HUES64 (cell line): ENCODE measurements around the gene MRPL1.
"Not testable (repeated sequence)": the region's sequence is repeated elsewhere in the genome, so short reads cannot be mapped to it uniquely, and the experiment has no call there.

Experiments used
- H3K27ac ChIP-seq: 2 replicates; pipeline ENCODE4 v1.7.0; 2013; ENCODE audit warnings: low read depth, low read length, inconsistent platforms
- H3K27me3 ChIP-seq: 2 replicates; pipeline ENCODE4 v1.6.1; 2013; ENCODE audit warnings: mild to moderate bottlenecking, low read length; ENCODE audit not compliant: insufficient read depth
- H3K36me3 ChIP-seq: 2 replicates; pipeline ENCODE4 v1.6.1; 2013; ENCODE audit warnings: mild to moderate bottlenecking, low read length; ENCODE audit not compliant: insufficient read depth
- H3K4me1 ChIP-seq: 2 replicates; pipeline ENCODE4 v1.6.1; 2013; ENCODE audit warnings: mild to moderate bottlenecking, low read length, moderate library complexity; ENCODE audit not compliant: insufficient read depth
- H3K4me3 ChIP-seq: 2 replicates; pipeline ENCODE4 v1.5.1; 2013; ENCODE audit warnings: mild to moderate bottlenecking, low read length, moderate library complexity
- H3K9ac ChIP-seq: 2 replicates; pipeline ENCODE4 v1.6.1; 2013; ENCODE audit warnings: mild to moderate bottlenecking, low read depth, low read length
- H3K9me3 ChIP-seq: 2 replicates; pipeline ENCODE4 v1.6.1; 2013; ENCODE audit warnings: low read depth, low read length; ENCODE audit not compliant: insufficient read depth
- WGBS: fragments of 150-250, 120-280 bp; methylation state at CpG from one replicate; pipeline ENCODE4 v1.1.7; 2013; ENCODE audit warnings: missing lambda C conversion rate; 5-methylcytosine and 5-hydroxymethylcytosine counted together

Gene MRPL1

DNA sequence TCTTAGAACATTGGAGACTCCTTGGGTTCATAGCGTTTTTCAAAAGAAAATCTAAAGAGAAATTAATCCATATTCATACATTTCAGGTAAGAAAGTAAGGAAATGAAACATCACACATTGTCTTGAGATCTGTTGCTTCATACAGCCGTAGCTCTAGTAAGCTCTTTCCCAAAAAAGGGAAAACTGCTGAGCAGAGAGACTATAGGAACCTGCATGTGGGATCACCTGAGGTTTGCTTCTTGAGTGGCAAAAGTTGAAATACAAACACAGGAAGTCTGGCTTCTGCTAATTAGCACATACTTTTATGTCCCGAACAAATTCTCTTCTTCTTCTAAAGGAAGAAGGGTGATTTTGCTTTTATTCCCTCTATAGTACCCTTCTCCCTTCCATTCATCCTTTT lies 57.7 kb downstream of the MRPL1 start:
- H3K27ac ChIP-seq, result no peak overlapping the region
- no peaks in the 10 kb centered on the region for H3K27me3 ChIP-seq
- no peak overlapping the region for H3K9ac ChIP-seq

DNA sequence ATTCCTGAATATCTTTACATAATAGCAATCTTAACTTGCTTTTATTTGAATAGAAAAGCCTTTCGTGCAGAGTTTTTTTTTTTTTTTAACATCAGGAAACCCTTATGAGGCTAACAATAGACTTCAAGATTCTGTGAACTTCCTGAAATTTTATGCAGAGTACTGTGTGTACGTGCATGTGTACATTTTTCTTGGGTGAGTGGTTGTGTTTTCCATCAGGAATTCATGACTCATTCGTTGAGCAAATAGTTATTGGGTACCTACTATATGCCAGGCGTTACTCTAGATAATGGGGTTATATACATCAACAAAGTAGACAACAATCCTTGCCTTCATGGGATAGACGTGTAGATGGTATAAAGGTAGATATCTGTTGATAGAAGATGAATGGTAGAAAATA lies 59.1 kb downstream of the MRPL1 start:
- Histone ChIP-seq H3K9ac (no peak overlapping the region), H3K27me3 (no peaks in the 10 kb centered on the region), H3K27ac (no peak overlapping the region), H3K4me1 (peaks cover 8% of the 10 kb centered on the region; the same call in 1 of the 2 replicates), H3K4me3 (no peak overlapping the region), H3K9me3 (peaks cover 3% of the 10 kb centered on the region; the same call in 1 of the 2 replicates), H3K36me3 (peaks cover 4% of the 10 kb centered on the region; the same call in 1 of the 2 replicates)
- 85% methylated on average over 5 of the region's 5 CpGs for WGBS

More for the DNA sequence above, 57.7 kb downstream of the MRPL1 start:
- peaks cover 8% of the 10 kb centered on the region; the same call in 1 of the 2 replicates for H3K4me1 ChIP-seq
- H3K9me3 ChIP-seq, result no peaks in the 10 kb centered on the region; the same call in 1 of the 2 replicates
- 96% methylated on average over 2 of the region's 3 CpGs for WGBS
- H3K36me3 ChIP-seq, result peaks cover 4% of the 10 kb centered on the region; the same call in 1 of the 2 replicates
- H3K4me3 ChIP-seq, result no peak overlapping the region

DNA sequence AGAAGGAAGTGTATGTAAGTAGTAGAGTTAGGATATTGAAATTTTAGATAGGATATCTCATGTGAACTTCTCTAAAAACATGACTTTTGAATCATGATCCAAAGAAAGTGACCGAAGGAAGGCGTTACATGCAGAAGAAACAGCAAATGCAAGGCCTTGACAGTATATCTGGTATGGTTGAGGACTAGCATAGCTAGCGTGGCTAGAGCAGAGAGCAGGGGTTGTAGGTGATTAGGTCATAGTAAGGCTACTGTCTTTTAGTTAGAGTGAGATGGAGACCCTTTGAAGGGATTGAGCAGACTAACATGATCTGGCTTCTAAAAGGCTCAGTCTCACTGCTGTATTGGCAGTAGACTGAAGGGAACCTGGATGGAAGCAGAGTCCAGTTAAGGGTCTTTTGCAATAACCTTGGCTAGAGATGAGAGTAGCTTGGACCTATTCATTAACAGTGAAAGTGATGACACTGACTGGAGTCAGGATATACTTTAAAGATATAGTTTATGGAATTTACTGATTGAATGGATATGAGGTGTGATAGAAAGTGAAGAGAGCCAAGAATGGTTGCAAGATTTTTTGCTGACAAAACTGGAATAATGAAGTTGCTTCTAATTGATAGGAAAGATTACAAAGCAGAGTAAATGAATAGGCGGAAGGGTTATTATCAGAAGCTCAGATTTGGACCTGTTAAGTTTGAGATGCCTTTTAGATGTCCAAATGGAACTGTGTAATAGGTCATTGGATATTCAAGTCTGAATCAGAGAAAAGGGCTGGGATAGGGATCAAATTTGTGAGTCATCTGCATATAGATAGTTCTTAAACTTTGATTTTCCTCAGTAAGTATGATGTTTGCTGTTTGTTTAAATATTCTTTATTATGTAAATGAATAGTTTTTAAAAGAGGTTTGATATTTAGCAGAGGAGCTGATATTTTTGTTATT lies 59.8 kb downstream of the MRPL1 start:
- peaks cover 8% of the 10 kb centered on the region; the same call in 1 of the 2 replicates for H3K4me1 ChIP-seq
- WGBS, result 95% methylated on average over 4 of the region's 4 CpGs
- H3K27ac ChIP-seq, result no peak overlapping the region
- no peak overlapping the region for H3K4me3 ChIP-seq
- peaks cover 4% of the 10 kb centered on the region; the same call in 1 of the 2 replicates for H3K36me3 ChIP-seq
- H3K9ac ChIP-seq, result no peak overlapping the region
- H3K9me3 ChIP-seq, result peaks cover 3% of the 10 kb centered on the region; the same call in 1 of the 2 replicates
- H3K27me3 ChIP-seq, result no peaks in the 10 kb centered on the region

DNA sequence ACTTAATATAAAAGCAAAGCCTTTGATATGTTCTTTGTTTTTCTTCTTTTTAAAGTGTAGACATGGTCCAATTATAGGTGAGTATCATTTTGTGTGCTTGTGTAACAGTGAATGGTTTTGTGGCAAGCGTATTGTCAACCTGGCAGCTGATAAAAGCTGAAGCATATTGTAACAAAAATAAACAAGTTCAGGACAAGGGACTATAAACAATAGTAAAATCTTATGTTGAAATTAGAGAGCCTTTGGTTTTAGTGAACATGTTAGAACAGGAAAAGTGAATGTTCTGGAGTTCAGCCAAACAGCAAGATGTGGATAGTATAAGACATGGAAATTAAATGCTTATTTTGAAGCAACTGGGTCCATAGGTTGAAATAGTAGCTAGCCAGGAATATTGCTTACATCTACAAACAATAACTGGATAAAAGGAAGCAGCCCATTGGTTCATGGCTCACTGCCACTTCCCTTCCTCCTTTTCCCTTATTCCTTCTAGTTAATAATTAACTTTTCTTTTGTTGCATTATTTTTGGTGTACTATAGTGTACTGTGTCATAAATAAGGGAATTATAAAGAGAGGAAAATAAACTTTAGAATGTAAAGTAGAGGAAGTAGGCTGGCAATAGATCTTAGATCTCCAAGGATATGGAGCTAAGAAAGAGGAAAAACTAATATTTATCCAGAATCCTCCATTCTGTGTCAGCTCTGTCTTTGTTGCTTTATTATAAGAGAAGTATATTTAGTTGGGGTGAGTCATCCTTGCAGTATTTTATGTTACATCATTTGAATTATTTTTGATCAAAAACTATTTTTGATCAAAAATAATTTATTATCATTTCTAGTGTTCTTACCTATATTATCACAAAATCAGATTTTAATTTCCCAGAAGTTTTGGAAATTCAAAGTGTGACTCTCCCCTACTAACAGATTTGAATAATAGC lies 65.6 kb downstream of the MRPL1 start:
- Histone ChIP-seq H3K9ac (no peak overlapping the region), H3K4me1 (no peaks in the 10 kb centered on the region), H3K27ac (no peak overlapping the region), H3K4me3 (no peak overlapping the region), H3K9me3 (peaks cover 3% of the 10 kb centered on the region; the same call in 1 of the 2 replicates), H3K36me3 (peaks cover 14% of the 10 kb centered on the region), H3K27me3 (no peaks in the 10 kb centered on the region)
- WGBS, result 100% methylated on average over 1 of the region's 1 CpG

DNA sequence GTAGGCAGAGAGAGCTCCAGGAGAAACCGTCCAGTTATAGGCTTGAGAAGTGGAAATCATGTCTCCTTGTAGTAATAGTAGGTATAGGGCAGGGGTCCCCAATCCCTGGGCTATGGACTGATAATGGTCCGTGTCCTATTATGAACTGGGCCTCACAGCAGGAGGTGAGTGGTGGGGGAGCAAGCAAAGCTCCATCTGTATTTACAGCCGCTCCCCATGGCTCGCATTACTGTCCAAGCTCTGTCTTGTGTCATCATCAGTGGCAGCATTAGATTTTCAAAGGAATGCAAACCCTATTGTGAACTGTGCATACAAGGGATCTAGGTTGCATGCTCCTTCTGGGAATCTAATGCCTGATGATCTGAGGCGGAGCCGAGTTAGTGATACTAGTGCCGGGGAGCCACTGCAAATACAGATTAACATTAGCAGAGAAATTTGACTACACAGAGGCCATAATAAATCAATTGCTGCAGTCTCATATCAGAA lies 67.6 kb downstream of the MRPL1 start:
- WGBS, result 95% methylated on average over 7 of the region's 7 CpGs
- Histone ChIP-seq H3K27me3 (no peaks in the 10 kb centered on the region), H3K27ac (no peak overlapping the region)

DNA sequence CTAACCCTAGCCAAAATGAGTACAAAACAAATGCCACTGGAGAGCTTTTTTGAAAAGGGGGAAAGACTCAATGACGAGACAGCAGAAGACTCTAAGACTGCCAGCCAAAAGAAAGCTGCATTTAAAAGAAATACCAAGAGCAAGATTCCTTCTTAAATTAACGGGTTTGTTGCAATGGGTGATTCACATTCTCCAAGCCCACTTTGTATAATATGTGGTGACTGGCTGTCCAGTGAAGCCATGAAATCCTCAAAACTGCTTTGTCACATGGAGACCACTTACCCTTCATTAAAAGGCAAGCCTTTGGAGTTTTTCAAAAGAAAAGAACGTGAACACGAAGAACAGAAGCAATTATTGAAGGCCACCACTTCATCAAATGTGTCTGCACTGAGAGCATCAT lies 68.2 kb downstream of the MRPL1 start:
- Histone ChIP-seq H3K36me3 (peaks cover 10% of the 10 kb centered on the region), H3K9ac (no peak overlapping the region), H3K4me1 (no peaks in the 10 kb centered on the region), H3K27me3 (no peaks in the 10 kb centered on the region), H3K27ac (no peak overlapping the region), H3K4me3 (no peak overlapping the region), H3K9me3 (no peaks in the 10 kb centered on the region)
- 95% methylated on average over 4 of the region's 4 CpGs for WGBS

More for the DNA sequence above, 67.6 kb downstream of the MRPL1 start:
- Histone ChIP-seq H3K4me1 (no peaks in the 10 kb centered on the region), H3K36me3 (peaks cover 10% of the 10 kb centered on the region), H3K4me3 (no peak overlapping the region), H3K9me3 (peaks cover 3% of the 10 kb centered on the region; the same call in 1 of the 2 replicates), H3K9ac (no peak overlapping the region)

DNA sequence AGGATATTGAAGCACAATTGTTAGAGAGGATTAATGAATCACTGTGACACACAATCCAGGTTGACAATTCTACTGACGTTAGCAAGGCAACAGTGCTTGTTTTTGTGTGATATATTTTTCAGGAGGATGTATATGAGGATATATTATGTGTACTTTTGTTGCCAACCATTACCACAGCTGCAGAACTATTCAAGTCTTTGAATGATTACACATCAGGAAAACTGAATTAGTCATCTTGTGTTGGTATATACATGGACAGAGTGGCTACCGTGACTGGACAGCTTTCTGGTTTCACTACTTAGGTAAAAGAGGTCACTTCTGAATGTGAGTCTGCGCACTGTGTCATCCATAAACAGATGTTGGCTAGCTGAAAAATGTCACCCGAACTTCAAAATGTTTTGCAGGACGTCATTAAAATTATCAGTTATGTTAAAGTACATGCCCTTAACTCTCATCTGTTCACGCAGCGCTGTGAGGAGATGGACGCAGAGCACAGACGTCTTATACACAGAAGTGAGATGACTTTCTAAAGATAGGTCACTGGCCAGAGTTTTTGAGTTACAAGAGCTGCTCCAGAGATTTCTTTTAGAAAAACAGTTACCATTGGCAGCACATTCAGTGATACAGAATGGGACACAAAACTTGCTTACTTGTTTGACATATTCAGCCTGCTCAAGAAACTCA lies 69.0 kb downstream of the MRPL1 start:
- Histone ChIP-seq H3K4me1 (no peaks in the 10 kb centered on the region), H3K4me3 (no peak overlapping the region), H3K27me3 (no peaks in the 10 kb centered on the region), H3K9ac (no peak overlapping the region), H3K36me3 (peaks cover 12% of the 10 kb centered on the region), H3K27ac (no peak overlapping the region), H3K9me3 (no peaks in the 10 kb centered on the region)
- 85% methylated on average over 9 of the region's 9 CpGs for WGBS

DNA sequence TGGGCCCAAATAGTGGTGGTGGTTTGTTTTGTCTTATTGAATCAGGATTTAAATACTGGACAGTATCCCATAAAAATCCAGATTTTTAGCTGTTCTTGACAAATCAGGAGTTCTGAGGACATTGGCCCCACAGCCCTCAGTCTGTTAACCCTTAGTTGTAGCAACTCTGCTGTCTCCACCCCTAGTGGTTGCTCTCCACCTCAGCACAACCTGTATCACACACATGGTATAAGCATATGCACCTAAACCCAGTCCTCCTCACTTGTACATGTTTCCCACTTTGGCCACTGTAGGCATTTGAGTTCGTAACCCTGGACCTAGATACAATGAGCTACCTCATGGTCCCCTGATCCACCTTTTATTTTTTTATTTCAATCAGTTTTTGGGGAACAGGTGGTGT lies 75.9 kb downstream of the MRPL1 start:
- H3K27ac ChIP-seq, result no peak overlapping the region
- no peak overlapping the region for H3K9ac ChIP-seq
- no peaks in the 10 kb centered on the region for H3K4me1 ChIP-seq
- no peaks in the 10 kb centered on the region for H3K27me3 ChIP-seq
- H3K9me3 ChIP-seq, result no peaks in the 10 kb centered on the region
- WGBS, result 87% methylated on average over 1 of the region's 1 CpG
- H3K36me3 ChIP-seq, result peaks cover 3% of the 10 kb centered on the region
- H3K4me3 ChIP-seq, result no peak overlapping the region

DNA sequence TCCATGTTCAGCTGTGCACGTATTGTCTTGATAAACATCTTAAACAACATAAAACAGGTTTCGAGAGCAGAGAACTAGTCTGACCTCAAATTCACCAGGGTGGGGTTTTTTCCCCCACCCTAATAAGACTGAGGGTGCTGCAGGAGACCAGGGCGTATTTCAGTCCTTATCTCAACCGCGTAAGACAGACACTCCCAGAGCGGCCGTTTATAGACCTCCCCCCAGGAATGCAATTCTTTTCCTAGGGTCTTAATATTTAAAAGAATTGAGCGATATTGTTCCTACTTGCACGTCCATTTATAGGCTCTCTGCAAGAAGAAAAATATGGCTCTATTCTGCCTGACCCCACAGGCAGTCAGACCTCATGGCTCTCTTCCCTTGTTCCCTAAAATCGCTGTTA lies 83.3 kb downstream of the MRPL1 start:
- not testable (repeated sequence) for H3K27me3 ChIP-seq, H3K27ac ChIP-seq, H3K9ac ChIP-seq, H3K9me3 ChIP-seq, H3K4me3 ChIP-seq, H3K4me1 ChIP-seq
- peaks cover 26% of the 10 kb centered on the region for H3K36me3 ChIP-seq
- WGBS, result 97% methylated on average over 10 of the region's 10 CpGs

DNA sequence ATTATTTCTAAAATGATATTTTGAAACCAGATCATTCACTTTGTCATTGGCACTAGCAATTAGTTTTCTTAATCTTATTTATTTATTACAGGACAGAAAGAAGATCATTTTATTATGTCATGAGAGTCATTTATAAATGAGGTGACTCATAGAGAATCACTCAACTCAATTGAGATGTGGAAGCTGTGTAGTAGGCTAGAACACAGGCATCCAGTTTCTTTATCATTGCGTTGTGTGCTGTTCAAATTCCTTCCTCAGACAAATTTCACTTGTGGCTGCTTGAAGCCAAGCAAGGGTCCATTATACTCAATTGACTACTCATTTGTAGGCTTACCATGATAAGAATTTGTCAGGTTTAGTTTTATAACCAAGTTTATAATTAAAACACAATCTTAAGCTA lies 87.6 kb downstream of the MRPL1 start:
- Histone ChIP-seq H3K27me3 (no peaks in the 10 kb centered on the region), H3K36me3 (peaks cover 54% of the 10 kb centered on the region), H3K27ac (no peak overlapping the region), H3K4me3 (no peak overlapping the region), H3K9me3 (peaks cover 5% of the 10 kb centered on the region; the same call in 1 of the 2 replicates), H3K4me1 (no peaks in the 10 kb centered on the region), H3K9ac (no peak overlapping the region)
- WGBS, result 100% methylated on average over 1 of the region's 1 CpG
